ENCODE data around the gene FAM111B. TPM values are rescaled to one million over a fixed set of nuclear protein-coding genes. Genes with fewer than 3 reads are reported as not detected.
"Not testable (repeated sequence)": the region's sequence is repeated elsewhere in the genome, so short reads cannot be mapped to it uniquely, and the experiment has no call there.

The FAM111B gene
- total and polyA plus RNA-seq, 4 donors, result 0.08 to 2.6 (median 1.4) TPM

DNA sequence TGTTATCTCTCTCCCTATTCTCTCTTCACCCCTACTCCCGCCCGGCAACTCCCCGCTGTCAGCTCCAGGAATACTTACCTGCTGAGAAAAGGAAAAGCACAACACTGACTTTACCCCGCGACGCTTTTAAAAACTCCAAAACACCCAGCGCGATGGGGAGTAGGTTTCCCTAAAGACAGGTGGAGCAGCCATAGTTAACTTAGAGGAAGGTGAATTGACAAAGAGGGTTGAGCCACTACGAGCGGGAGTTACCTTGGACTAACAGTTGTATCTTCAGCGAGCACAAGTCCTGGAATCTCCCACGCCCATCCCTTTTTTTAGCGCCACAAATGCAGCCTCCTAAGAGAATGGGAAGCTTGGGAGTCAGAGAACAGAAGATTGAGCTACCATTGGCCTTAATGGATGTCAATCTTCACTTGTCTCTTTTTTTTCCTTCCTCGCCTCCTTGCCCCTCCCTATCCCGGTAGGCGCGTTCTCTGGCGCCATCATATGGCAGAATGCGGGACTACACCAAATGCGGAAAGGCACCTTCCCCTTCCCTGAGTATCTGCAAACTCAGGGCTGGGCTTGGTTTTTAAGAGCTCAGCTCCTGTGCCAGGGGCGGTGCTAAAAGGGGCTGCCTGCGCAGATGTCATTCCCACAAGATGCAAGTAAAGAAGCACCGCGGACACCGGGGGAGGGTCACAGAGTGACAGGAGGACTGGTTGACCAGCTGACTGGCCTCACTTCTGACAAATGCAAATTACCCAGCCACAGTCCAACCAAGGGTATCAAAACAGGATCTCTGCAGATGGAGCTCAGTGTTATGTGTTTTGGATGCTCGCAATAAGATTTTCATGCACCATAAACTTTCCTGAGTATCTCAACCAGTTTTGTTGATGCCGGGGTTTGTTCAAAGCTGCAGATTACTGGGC, 48.7 kb upstream of the FAM111B start:
- WGBS, result 8% methylated on average over 27 of the region's 27 CpGs
- H3K36me3 ChIP-seq (ENCODE audit: control insufficient read depth in 4 of 4, insufficient read depth in 3 of 4, low read depth in 1 of 4, low read length in 3 of 4); H3K4me1 ChIP-seq (ENCODE audit: control insufficient read depth in 4 of 4, insufficient read depth in 4 of 4, low read length in 3 of 4); H3K9me3 ChIP-seq (ENCODE audit: control insufficient read depth in 4 of 4, low read length in 3 of 4); H3K27me3 ChIP-seq (ENCODE audit: control insufficient read depth in 4 of 4, insufficient read depth in 4 of 4, low read length in 3 of 4); H3K27ac ChIP-seq (ENCODE audit: low read depth in 1 of 2, low read length in 2 of 2): not testable (repeated sequence)
- Histone ChIP-seq H3K9ac (ENCODE audit: low read depth in 1 of 2, low read length in 2 of 2) (peak overlapping the region in 1 of 2 donors; percentile 17), H3K4me3 (ENCODE audit: low read depth in 1 of 3, low read length in 3 of 3) (peak overlapping the region; percentile 7 to 59 (median 32))
- peak; percentile 97 to 99 for TF ChIP-seq RAD21 (IDR thresholded peaks at IDR 0.05)
- peak; percentile 12 for TF ChIP-seq SP1 (IDR thresholded peaks at IDR 0.05)
- TF ChIP-seq, protein P1, sequence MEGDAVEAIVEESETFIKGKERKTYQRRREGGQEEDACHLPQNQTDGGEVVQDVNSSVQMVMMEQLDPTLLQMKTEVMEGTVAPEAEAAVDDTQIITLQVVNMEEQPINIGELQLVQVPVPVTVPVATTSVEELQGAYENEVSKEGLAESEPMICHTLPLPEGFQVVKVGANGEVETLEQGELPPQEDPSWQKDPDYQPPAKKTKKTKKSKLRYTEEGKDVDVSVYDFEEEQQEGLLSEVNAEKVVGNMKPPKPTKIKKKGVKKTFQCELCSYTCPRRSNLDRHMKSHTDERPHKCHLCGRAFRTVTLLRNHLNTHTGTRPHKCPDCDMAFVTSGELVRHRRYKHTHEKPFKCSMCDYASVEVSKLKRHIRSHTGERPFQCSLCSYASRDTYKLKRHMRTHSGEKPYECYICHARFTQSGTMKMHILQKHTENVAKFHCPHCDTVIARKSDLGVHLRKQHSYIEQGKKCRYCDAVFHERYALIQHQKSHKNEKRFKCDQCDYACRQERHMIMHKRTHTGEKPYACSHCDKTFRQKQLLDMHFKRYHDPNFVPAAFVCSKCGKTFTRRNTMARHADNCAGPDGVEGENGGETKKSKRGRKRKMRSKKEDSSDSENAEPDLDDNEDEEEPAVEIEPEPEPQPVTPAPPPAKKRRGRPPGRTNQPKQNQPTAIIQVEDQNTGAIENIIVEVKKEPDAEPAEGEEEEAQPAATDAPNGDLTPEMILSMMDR (IDR thresholded peaks at IDR 0.05; ENCODE audit: low read depth, low read length, missing input control), result peak; percentile 96
- peak; percentile 13 to 42 for TF ChIP-seq RXRA (IDR thresholded peaks at IDR 0.05)
- TF ChIP-seq YY1 (IDR thresholded peaks at IDR 0.05), result peak; percentile 64
- peak; percentile 85 for DNase-seq (ENCODE audit: low spot score)

DNA sequence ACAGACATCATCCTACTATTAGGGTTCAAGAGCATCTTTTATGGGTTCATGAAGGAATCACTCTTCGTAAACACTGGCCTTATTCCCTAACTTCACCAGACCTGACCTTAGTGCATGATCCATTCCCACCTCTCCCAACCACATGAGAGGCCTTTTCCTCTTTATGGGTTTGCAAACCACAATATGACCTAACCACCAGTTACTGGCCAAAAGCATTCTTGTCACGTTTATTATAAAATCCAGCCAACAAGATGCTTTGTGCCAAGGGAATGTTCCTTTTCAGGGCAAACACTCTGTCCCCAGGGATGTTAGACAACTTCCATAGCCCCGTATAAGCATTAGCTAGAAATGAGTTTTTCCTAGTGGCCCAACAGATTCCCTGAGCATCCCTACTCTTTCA, 46.9 kb upstream of the FAM111B start:
- peaks cover 0 to 13% (median 2%) of the 10 kb centered on the region in 4 donors for H3K27me3 ChIP-seq (ENCODE audit: control insufficient read depth in 4 of 4, insufficient read depth in 4 of 4, low read length in 3 of 4)
- WGBS, result 63% methylated on average over 3 of the region's 3 CpGs

DNA sequence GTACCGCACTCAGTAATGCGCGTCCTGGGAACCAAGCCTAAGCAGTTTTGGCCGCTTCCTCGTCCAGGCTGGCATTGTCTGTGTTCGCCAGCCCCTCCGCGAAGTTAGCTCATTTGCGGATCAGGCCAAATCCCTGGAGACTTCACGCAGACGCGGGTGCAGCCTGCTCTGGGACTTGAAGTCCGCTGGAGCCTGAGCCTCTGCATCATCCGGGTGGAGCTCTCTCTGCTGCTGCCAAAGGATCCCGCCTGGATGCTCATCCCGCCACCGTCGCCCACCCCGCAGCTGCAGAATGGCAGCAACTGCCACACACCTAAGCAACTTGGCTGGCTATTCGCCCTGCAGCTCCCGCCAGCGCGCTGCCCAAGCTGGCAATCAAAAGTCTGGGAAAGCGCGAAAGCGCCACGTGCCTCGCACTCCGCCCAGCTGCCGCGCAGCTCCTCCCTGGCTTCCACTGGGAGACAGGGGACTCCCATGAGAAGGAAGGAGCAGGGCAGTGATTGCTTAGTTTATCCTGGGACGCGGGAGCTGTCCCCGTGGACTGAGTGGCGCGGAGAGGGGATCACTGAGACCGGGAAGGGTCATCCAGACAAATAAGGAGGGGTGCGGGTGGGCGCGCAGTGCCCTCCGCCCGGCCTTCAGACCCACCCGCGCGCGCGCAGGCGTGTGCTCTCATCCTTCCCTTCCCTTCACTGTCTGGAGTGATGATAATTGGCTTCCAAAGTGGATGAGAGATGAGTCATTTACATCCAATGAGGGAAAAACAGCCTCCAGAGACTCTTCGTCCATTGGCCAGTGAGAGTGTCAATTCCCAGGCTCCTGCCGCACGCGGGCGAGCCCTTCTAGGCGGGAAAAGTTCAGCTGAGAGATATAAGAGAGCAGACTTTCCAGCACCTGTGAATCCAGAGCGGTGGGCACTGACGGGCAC, 44.2 kb upstream of the FAM111B start:
- H3K36me3 ChIP-seq (ENCODE audit: control insufficient read depth in 4 of 4, insufficient read depth in 3 of 4, low read depth in 1 of 4, low read length in 3 of 4), result no peaks in the 10 kb centered on the region
- no peak for DNase-seq (ENCODE audit: low spot score)
- TF ChIP-seq, protein P2, sequence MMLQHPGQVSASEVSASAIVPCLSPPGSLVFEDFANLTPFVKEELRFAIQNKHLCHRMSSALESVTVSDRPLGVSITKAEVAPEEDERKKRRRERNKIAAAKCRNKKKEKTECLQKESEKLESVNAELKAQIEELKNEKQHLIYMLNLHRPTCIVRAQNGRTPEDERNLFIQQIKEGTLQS (IDR thresholded peaks at IDR 0.05), result no peak
- no peak for TF ChIP-seq FOXA1 (IDR thresholded peaks at IDR 0.05)
- TF ChIP-seq, protein P3, sequence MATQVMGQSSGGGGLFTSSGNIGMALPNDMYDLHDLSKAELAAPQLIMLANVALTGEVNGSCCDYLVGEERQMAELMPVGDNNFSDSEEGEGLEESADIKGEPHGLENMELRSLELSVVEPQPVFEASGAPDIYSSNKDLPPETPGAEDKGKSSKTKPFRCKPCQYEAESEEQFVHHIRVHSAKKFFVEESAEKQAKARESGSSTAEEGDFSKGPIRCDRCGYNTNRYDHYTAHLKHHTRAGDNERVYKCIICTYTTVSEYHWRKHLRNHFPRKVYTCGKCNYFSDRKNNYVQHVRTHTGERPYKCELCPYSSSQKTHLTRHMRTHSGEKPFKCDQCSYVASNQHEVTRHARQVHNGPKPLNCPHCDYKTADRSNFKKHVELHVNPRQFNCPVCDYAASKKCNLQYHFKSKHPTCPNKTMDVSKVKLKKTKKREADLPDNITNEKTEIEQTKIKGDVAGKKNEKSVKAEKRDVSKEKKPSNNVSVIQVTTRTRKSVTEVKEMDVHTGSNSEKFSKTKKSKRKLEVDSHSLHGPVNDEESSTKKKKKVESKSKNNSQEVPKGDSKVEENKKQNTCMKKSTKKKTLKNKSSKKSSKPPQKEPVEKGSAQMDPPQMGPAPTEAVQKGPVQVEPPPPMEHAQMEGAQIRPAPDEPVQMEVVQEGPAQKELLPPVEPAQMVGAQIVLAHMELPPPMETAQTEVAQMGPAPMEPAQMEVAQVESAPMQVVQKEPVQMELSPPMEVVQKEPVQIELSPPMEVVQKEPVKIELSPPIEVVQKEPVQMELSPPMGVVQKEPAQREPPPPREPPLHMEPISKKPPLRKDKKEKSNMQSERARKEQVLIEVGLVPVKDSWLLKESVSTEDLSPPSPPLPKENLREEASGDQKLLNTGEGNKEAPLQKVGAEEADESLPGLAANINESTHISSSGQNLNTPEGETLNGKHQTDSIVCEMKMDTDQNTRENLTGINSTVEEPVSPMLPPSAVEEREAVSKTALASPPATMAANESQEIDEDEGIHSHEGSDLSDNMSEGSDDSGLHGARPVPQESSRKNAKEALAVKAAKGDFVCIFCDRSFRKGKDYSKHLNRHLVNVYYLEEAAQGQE (IDR thresholded peaks at IDR 0.05), result no peak
- TF ChIP-seq JUND (IDR thresholded peaks at IDR 0.05), result no peak
- no peak for TF ChIP-seq HNF4G (IDR thresholded peaks at IDR 0.05)
- TF ChIP-seq, protein P4, sequence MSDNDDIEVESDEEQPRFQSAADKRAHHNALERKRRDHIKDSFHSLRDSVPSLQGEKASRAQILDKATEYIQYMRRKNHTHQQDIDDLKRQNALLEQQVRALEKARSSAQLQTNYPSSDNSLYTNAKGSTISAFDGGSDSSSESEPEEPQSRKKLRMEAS (IDR thresholded peaks at IDR 0.05), result no peak
- TF ChIP-seq TAF1 (conservative IDR thresholded peaks at IDR 0.05), result no peak
- no peak for TF ChIP-seq EGR1 (IDR thresholded peaks at IDR 0.05; ENCODE audit: low read depth in 2 of 2)
- TF ChIP-seq FOXA2 (IDR thresholded peaks at IDR 0.05), result no peak
- no peak for TF ChIP-seq RXRA (IDR thresholded peaks at IDR 0.05)
- TF ChIP-seq, protein P5, sequence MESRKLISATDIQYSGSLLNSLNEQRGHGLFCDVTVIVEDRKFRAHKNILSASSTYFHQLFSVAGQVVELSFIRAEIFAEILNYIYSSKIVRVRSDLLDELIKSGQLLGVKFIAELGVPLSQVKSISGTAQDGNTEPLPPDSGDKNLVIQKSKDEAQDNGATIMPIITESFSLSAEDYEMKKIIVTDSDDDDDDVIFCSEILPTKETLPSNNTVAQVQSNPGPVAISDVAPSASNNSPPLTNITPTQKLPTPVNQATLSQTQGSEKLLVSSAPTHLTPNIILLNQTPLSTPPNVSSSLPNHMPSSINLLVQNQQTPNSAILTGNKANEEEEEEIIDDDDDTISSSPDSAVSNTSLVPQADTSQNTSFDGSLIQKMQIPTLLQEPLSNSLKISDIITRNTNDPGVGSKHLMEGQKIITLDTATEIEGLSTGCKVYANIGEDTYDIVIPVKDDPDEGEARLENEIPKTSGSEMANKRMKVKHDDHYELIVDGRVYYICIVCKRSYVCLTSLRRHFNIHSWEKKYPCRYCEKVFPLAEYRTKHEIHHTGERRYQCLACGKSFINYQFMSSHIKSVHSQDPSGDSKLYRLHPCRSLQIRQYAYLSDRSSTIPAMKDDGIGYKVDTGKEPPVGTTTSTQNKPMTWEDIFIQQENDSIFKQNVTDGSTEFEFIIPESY (IDR thresholded peaks at IDR 0.05), result no peak
- peaks cover 0 to 13% (median 2%) of the 10 kb centered on the region in 4 donors for H3K27me3 ChIP-seq (ENCODE audit: control insufficient read depth in 4 of 4, insufficient read depth in 4 of 4, low read length in 3 of 4)
- WGBS, result 46% methylated on average over 56 of the region's 56 CpGs
- H3K27ac ChIP-seq (ENCODE audit: low read depth in 1 of 2, low read length in 2 of 2), result no peak overlapping the region
- H3K9ac ChIP-seq (ENCODE audit: low read depth in 1 of 2, low read length in 2 of 2), result no peak overlapping the region
- no peak overlapping the region for H3K4me3 ChIP-seq (ENCODE audit: low read depth in 1 of 3, low read length in 3 of 3)
- peaks cover 0 to 4% (median 1%) of the 10 kb centered on the region in 4 donors for H3K4me1 ChIP-seq (ENCODE audit: control insufficient read depth in 4 of 4, insufficient read depth in 4 of 4, low read length in 3 of 4)
- H3K9me3 ChIP-seq (ENCODE audit: control insufficient read depth in 4 of 4, low read length in 3 of 4), result no peaks in the 10 kb centered on the region

More for the DNA sequence above, 46.9 kb upstream of the FAM111B start:
- not testable (repeated sequence) for H3K9ac ChIP-seq (ENCODE audit: low read depth in 1 of 2, low read length in 2 of 2); H3K27ac ChIP-seq (ENCODE audit: low read depth in 1 of 2, low read length in 2 of 2); DNase-seq (ENCODE audit: low spot score); H3K36me3 ChIP-seq (ENCODE audit: control insufficient read depth in 4 of 4, insufficient read depth in 3 of 4, low read depth in 1 of 4, low read length in 3 of 4); H3K4me1 ChIP-seq (ENCODE audit: control insufficient read depth in 4 of 4, insufficient read depth in 4 of 4, low read length in 3 of 4); H3K9me3 ChIP-seq (ENCODE audit: control insufficient read depth in 4 of 4, low read length in 3 of 4); H3K4me3 ChIP-seq (ENCODE audit: low read depth in 1 of 3, low read length in 3 of 3)

Measured in liver (tissue), 9 donors.